Hepatocyte (in vitro differentiated cells): ENCODE measurements around the gene DPH1. TPM values are rescaled to one million over a fixed set of nuclear protein-coding genes. Genes with fewer than 3 reads are reported as not detected.

Source experiments
- DNase-seq: peaks from one replicate; pipeline ENCODE4 v3.0.0-alpha.2; 2016; ENCODE audit warnings: low spot score
- H2AFZ ChIP-seq: fragments of 200-600 bp; sonication (generic); 2 replicates; pipeline ENCODE4 v1.6.0; 2016; ENCODE audit warnings: antibody characterized with exemption, mild to moderate bottlenecking
- H3K27ac ChIP-seq: fragments of 200-600 bp; sonication (generic); 2 replicates; pipeline ENCODE4 v1.5.1; 2016; ENCODE audit warnings: mild to moderate bottlenecking
- H3K27me3 ChIP-seq: fragments of 200-600 bp; sonication (generic); 2 replicates; pipeline ENCODE4 v1.6.1; 2016
- H3K36me3 ChIP-seq: fragments of 200-600 bp; sonication (generic); replicated peaks from 2 replicates; pipeline ENCODE4 v1.5.1; 2016; ENCODE audit warnings: low read depth; ENCODE audit not compliant: insufficient read depth
- H3K4me1 ChIP-seq: fragments of 200-600 bp; sonication (generic); 2 replicates; pipeline ENCODE4 v1.5.1; 2016; ENCODE audit warnings: mild to moderate bottlenecking, moderate library complexity; ENCODE audit not compliant: insufficient read depth
- H3K4me2 ChIP-seq: fragments of 200-600 bp; sonication (generic); 2 replicates; pipeline ENCODE4 v1.6.0; 2016
- H3K4me3 ChIP-seq: fragments of 200-600 bp; sonication (generic); 2 replicates; pipeline ENCODE4 v1.5.1; 2016; ENCODE audit warnings: mild to moderate bottlenecking
- H3K79me2 ChIP-seq: fragments of 200-600 bp; sonication (generic); 2 replicates; pipeline ENCODE4 v1.6.0; 2017; ENCODE audit warnings: mild to moderate bottlenecking
- H3K9me2 ChIP-seq: fragments of 200-600 bp; sonication (generic); replicated peaks from 2 replicates; pipeline ENCODE4 v1.6.0; 2017; ENCODE audit warnings: mild to moderate bottlenecking; ENCODE audit not compliant: insufficient read depth
- H3K9me3 ChIP-seq: fragments of 200-600 bp; sonication (generic); 2 replicates; pipeline ENCODE4 v1.5.1; 2016; ENCODE audit warnings: low read depth, mild to moderate bottlenecking
- H4K20me1 ChIP-seq: fragments of 200-600 bp; sonication (generic); 2 replicates; pipeline ENCODE4 v1.6.0; 2016; ENCODE audit warnings: mild to moderate bottlenecking; ENCODE audit not compliant: insufficient read depth, poor library complexity, severe bottlenecking
- CTCF ChIP-seq: fragments of 200-600 bp; sonication (generic); IDR thresholded peaks from 2 replicates; pipeline ENCODE4 v1.5.1; 2016; ENCODE audit warnings: antibody characterized with exemption, mild to moderate bottlenecking; ENCODE audit not compliant: poor library complexity
- EZH2 ChIP-seq: fragments of 200-600 bp; sonication (generic); IDR thresholded peaks from 2 replicates; pipeline ENCODE4 v1.6.1; 2016; ENCODE audit warnings: antibody characterized with exemption, mild to moderate bottlenecking, borderline replicate concordance
- EZH2phosphoT487 ChIP-seq: fragments of 200-600 bp; sonication (generic); IDR thresholded peaks from one replicate; pipeline ENCODE4 v1.6.1; 2018; ENCODE audit warnings: antibody characterized with exemption, mild to moderate bottlenecking, low read depth, moderate library complexity; ENCODE audit not compliant: unreplicated experiment, severe bottlenecking
- WGBS: methylation state at CpG from one replicate; pipeline ENCODE4 v1.1.6; 2016; ENCODE audit warnings: low lambda C conversion rate; ENCODE audit errors: missing lambda C conversion rate; 5-methylcytosine and 5-hydroxymethylcytosine counted together
- polyA plus RNA-seq: library from polyadenylated mRNA; unstranded; fragments of >200 nt; fragmentation: Nextera tagmentation; extraction: Ambion mirVana; gene quantifications from 2 replicates; pipeline ENCODE4 v1.2.1, GENCODE V29; 2016
- total RNA-seq: library from RNA; depleted of rRNA; stranded (reverse); fragments of >200 nt; gene quantifications from 2 replicates; pipeline ENCODE4 v1.2.3, GENCODE V29; 2014

Gene DPH1
- total and polyA plus RNA-seq, 2 experiments from 2014 or later, result 27.8 to 45.2 TPM

GRCh38 chr17:2083613-2084035 is 53.7 kb downstream of the DPH1 start:
- Histone ChIP-seq H3K4me2 (no peak overlapping the region), H3K27ac (peak overlapping the region; percentile 92), H3K4me3 (no peak overlapping the region), H3K4me1 (peaks cover 45% of the 10 kb centered on the region), H3K79me2 (peaks cover 3% of the 10 kb centered on the region), H3K36me3 (no peaks in the 10 kb centered on the region), H3K27me3 (no peaks in the 10 kb centered on the region), H3K9me2 (no peaks in the 10 kb centered on the region), H3K9me3 (no peaks in the 10 kb centered on the region), H2AFZ (no peak overlapping the region), H4K20me1 (no peaks in the 10 kb centered on the region)
- TF ChIP-seq EZH2 (no peak), CTCF (peak; percentile 2)
- DNase-seq, result peak; percentile 76
- 41% methylated on average over 7 of the region's 7 CpGs for WGBS

GRCh38 chr17:2084036-2084765 is 54.2 kb downstream of the DPH1 start:
- Histone ChIP-seq H3K27me3 (no peaks in the 10 kb centered on the region), H3K4me2 (peak overlapping the region; percentile 31), H4K20me1 (no peaks in the 10 kb centered on the region), H2AFZ (no peak overlapping the region), H3K4me3 (no peak overlapping the region), H3K27ac (peak overlapping the region; percentile 92), H3K9me2 (no peaks in the 10 kb centered on the region), H3K79me2 (peaks cover 3% of the 10 kb centered on the region), H3K4me1 (peaks cover 50% of the 10 kb centered on the region), H3K9me3 (no peaks in the 10 kb centered on the region), H3K36me3 (no peaks in the 10 kb centered on the region)
- 46% methylated on average over 8 of the region's 8 CpGs for WGBS
- TF ChIP-seq EZH2 (no peak), EZH2phosphoT487 (no peak)
- peak; percentile 69 for DNase-seq

GRCh38 chr17:2084766-2085647 is 55.1 kb downstream of the DPH1 start:
- H4K20me1 ChIP-seq, result no peaks in the 10 kb centered on the region
- 46% methylated on average over 12 of the region's 13 CpGs for WGBS

More at GRCh38 chr17:2084766-2085647, 55.1 kb downstream of the DPH1 start:
- Histone ChIP-seq H3K4me2 (peak overlapping the region; percentile 31), H3K36me3 (no peaks in the 10 kb centered on the region), H3K27ac (peak overlapping the region; percentile 92), H2AFZ (no peak overlapping the region), H3K79me2 (peaks cover 3% of the 10 kb centered on the region), H3K4me1 (peaks cover 56% of the 10 kb centered on the region), H3K9me3 (no peaks in the 10 kb centered on the region), H3K4me3 (no peak overlapping the region), H3K9me2 (no peaks in the 10 kb centered on the region), H3K27me3 (no peaks in the 10 kb centered on the region)
- DNase-seq, result peak; percentile 74
- TF ChIP-seq EZH2, result no peak
- no peak for TF ChIP-seq CTCF
